H9 (cell line): ENCODE results near the gene EFCAB6. TPM values are rescaled to one million over a fixed set of nuclear protein-coding genes. Genes with fewer than 3 reads are reported as not detected.

ENCODE experiments used
- DNase-seq: peaks from one replicate; pipeline ENCODE4 v3.0.0-alpha.2; 2017
- H2AFZ ChIP-seq: one replicate; pipeline ENCODE4 v1.6.1; 2013; ENCODE audit warnings: mild to moderate bottlenecking, low read length, control low read depth, moderate library complexity
- H2AK5ac ChIP-seq: 2 replicates; pipeline ENCODE4 v1.6.1; 2013; ENCODE audit warnings: low read length, control low read depth, mixed read lengths; ENCODE audit not compliant: insufficient read length
- H2BK120ac ChIP-seq: one replicate; pipeline ENCODE4 v1.6.1; 2013; ENCODE audit warnings: low read depth, mild to moderate bottlenecking, low read length, control low read depth, inconsistent platforms; ENCODE audit not compliant: poor library complexity, severe bottlenecking
- H2BK12ac ChIP-seq: 2 replicates; pipeline ENCODE4 v1.6.1; 2013; ENCODE audit warnings: low read length, control low read depth, mixed read lengths, low read depth; ENCODE audit not compliant: insufficient read length
- H2BK15ac ChIP-seq: 2 replicates; pipeline ENCODE4 v1.6.1; 2013; ENCODE audit warnings: low read depth, low read length, control low read depth
- H2BK20ac ChIP-seq: one replicate; pipeline ENCODE4 v1.6.1; 2013; ENCODE audit warnings: low read depth, mild to moderate bottlenecking, low read length, control low read depth, inconsistent platforms; ENCODE audit not compliant: poor library complexity, severe bottlenecking
- H2BK5ac ChIP-seq: 2 replicates; pipeline ENCODE4 v1.6.1; 2013; ENCODE audit warnings: low read length, control low read depth, mixed read lengths; ENCODE audit not compliant: insufficient read length
- H3K14ac ChIP-seq: 2 replicates; pipeline ENCODE4 v1.6.1; 2013; ENCODE audit warnings: low read length, control low read depth; ENCODE audit not compliant: insufficient read depth
- H3K18ac ChIP-seq: 2 replicates; pipeline ENCODE4 v1.6.1; 2013; ENCODE audit warnings: low read depth, mild to moderate bottlenecking, mixed read lengths, low read length, control low read depth; ENCODE audit not compliant: insufficient read length
- H3K23ac ChIP-seq: 2 replicates; pipeline ENCODE4 v1.6.1; 2013; ENCODE audit warnings: low read length, control low read depth, mixed read lengths, low read depth; ENCODE audit not compliant: insufficient read length
- H3K23me2 ChIP-seq: 2 replicates; pipeline ENCODE4 v1.6.1; 2013; ENCODE audit warnings: low read depth, mild to moderate bottlenecking, mixed read lengths, low read length, control low read depth; ENCODE audit not compliant: insufficient read length, poor library complexity, severe bottlenecking
- H3K27ac ChIP-seq: 2 replicates; pipeline ENCODE4 v1.5.1; 2013; ENCODE audit warnings: low read length, control low read depth, mixed read lengths, low read depth; ENCODE audit not compliant: insufficient read length
- H3K27me3 ChIP-seq: 2 replicates; pipeline ENCODE4 v1.6.1; 2013; ENCODE audit warnings: low read length, control low read depth, inconsistent platforms; ENCODE audit not compliant: insufficient read depth
- H3K4ac ChIP-seq: 2 replicates; pipeline ENCODE4 v1.6.1; 2013; ENCODE audit warnings: low read depth, mild to moderate bottlenecking, control low read depth, inconsistent platforms, low read length, moderate library complexity
- H3K4me1 ChIP-seq: 2 replicates; pipeline ENCODE4 v1.6.1; 2013; ENCODE audit warnings: low read length, control low read depth, inconsistent platforms; ENCODE audit not compliant: insufficient read depth
- H3K4me2 ChIP-seq: 2 replicates; pipeline ENCODE4 v1.6.1; 2013; ENCODE audit warnings: low read length, control low read depth, mixed read lengths; ENCODE audit not compliant: insufficient read length, insufficient read depth
- H3K56ac ChIP-seq: 2 replicates; pipeline ENCODE4 v1.6.1; 2013; ENCODE audit warnings: low read depth, mild to moderate bottlenecking, mixed read lengths, low read length, control low read depth; ENCODE audit not compliant: insufficient read length
- H3K79me1 ChIP-seq: 2 replicates; pipeline ENCODE4 v1.6.1; 2013; ENCODE audit warnings: low read depth, mild to moderate bottlenecking, moderate library complexity, low read length, control low read depth, inconsistent platforms; ENCODE audit not compliant: insufficient read depth, poor library complexity, severe bottlenecking
- H3K79me2 ChIP-seq: 2 replicates; pipeline ENCODE4 v1.6.1; 2013; ENCODE audit warnings: low read length, control low read depth, inconsistent platforms; ENCODE audit not compliant: insufficient read depth
- H3K9ac ChIP-seq: 2 replicates; pipeline ENCODE4 v1.6.1; 2013; ENCODE audit warnings: low read length, control low read depth, mixed read lengths; ENCODE audit not compliant: insufficient read length; ENCODE audit errors: extremely low read depth
- H3K9me3 ChIP-seq: one replicate; pipeline ENCODE4 v1.6.1; 2013; ENCODE audit warnings: low read depth, low read length, inconsistent platforms; ENCODE audit not compliant: control insufficient read depth
- H3T11ph ChIP-seq: one replicate; pipeline ENCODE4 v1.6.1; 2013; ENCODE audit warnings: mild to moderate bottlenecking, low read length, control low read depth, inconsistent platforms
- H4K20me1 ChIP-seq: one replicate; pipeline ENCODE4 v1.6.1; 2013; ENCODE audit not compliant: control insufficient read depth, insufficient read length, insufficient read depth
- H4K5ac ChIP-seq: 2 replicates; pipeline ENCODE4 v1.6.1; 2013; ENCODE audit warnings: low read depth, mild to moderate bottlenecking, mixed read lengths, low read length, control low read depth; ENCODE audit not compliant: insufficient read length
- H4K8ac ChIP-seq: replicated peaks from 2 replicates; pipeline ENCODE4 v1.6.1; 2013; ENCODE audit warnings: low read length, control low read depth, mixed read lengths, low read depth; ENCODE audit not compliant: insufficient read length
- H4K91ac ChIP-seq: 2 replicates; pipeline ENCODE4 v1.6.1; 2013; ENCODE audit warnings: low read depth, mild to moderate bottlenecking, moderate library complexity, mixed read lengths, low read length, control low read depth; ENCODE audit not compliant: insufficient read length
- H3K27ac Mint-ChIP-seq, 3 experiments: 2 replicates in 2 of 3; 3 replicates in 1 of 3; pipeline ENCODE4 v1.8.0; 2020 to 2021; ENCODE audit warnings: mixed read lengths in 3 of 3, mild to moderate bottlenecking in 1 of 3, moderate library complexity in 1 of 3
- H3K27me3 Mint-ChIP-seq: 2 replicates; pipeline ENCODE4 v1.8.0; 2021; ENCODE audit warnings: low read depth, mild to moderate bottlenecking, moderate library complexity, mixed read lengths
- H3K36me3 Mint-ChIP-seq, 3 experiments: 2 replicates in 2 of 3; 3 replicates in 1 of 3; pipeline ENCODE4 v1.8.0; 2020 to 2021; ENCODE audit warnings: low read depth in 3 of 3, mixed read lengths in 3 of 3; ENCODE audit not compliant: insufficient read depth in 1 of 3
- H3K4me1 Mint-ChIP-seq, 2 experiments: 2 replicates each; pipeline ENCODE4 v1.8.0; 2020; ENCODE audit warnings: mixed read lengths in 2 of 2
- H3K4me3 Mint-ChIP-seq, 2 experiments: 2 replicates in 1 of 2; 3 replicates in 1 of 2; pipeline ENCODE4 v1.8.0; 2020 to 2021; ENCODE audit warnings: mild to moderate bottlenecking in 2 of 2, mixed read lengths in 2 of 2, moderate library complexity in 1 of 2
- H3K9me3 Mint-ChIP-seq, 2 experiments: 2 replicates in 1 of 2; 3 replicates in 1 of 2; pipeline ENCODE4 v1.8.0; 2020; ENCODE audit warnings: mild to moderate bottlenecking in 2 of 2, mixed read lengths in 2 of 2, moderate library complexity in 1 of 2
- WGBS: extraction: QIAGEN DNeasy Blood & Tissue Kit; methylation state at CpG from one replicate; pipeline ENCODE4 v1.1.7; 2013; ENCODE audit warnings: missing lambda C conversion rate, low lambda C conversion rate, mixed read lengths; ENCODE audit not compliant: insufficient read length; ENCODE audit errors: extremely low coverage; 5-methylcytosine and 5-hydroxymethylcytosine counted together
- total RNA-seq: library from RNA; stranded (reverse); gene quantifications from 2 replicates; pipeline ENCODE4 v1.2.1, GENCODE V29; 2021
- TF ChIP-seq, protein P1 (sequence below): fragments of 200-600 bp; sonication (generic); conservative IDR thresholded peaks from 3 replicates; pipeline ENCODE4 v1.8.0; 2021; ENCODE audit warnings: antibody characterized with exemption, mild to moderate bottlenecking

Gene EFCAB6
- total RNA-seq, 1 experiment from 2014 or later: 0.31 TPM

GRCh38 chr22:43566561-43567332, 245.4 kb downstream of the EFCAB6 start:
- no peak overlapping the region for H3T11ph ChIP-seq
- WGBS: 100% methylated on average over 2 of the region's 9 CpGs

More at GRCh38 chr22:43566561-43567332, 245.4 kb downstream of the EFCAB6 start:
- Histone ChIP-seq H2AK5ac (no peak overlapping the region), H4K8ac (no peak overlapping the region), H3K9me3 (no peaks in the 10 kb centered on the region), H3K27ac (no peak overlapping the region), H3K14ac (no peak overlapping the region), H2BK20ac (no peak overlapping the region), H4K20me1 (no peaks in the 10 kb centered on the region), H3K4me2 (no peak overlapping the region), H2AFZ (no peak overlapping the region), H3K79me2 (no peaks in the 10 kb centered on the region), H3K4ac (no peak overlapping the region), H4K91ac (no peak overlapping the region), H2BK15ac (no peak overlapping the region), H3K27me3 (no peaks in the 10 kb centered on the region), H4K5ac (no peak overlapping the region), H3K9ac (no peak overlapping the region), H3K56ac (no peak overlapping the region), H3K4me1 (peaks cover under 1% of the 10 kb centered on the region; the same call in 1 of the 2 replicates), H3K23ac (no peak overlapping the region), H2BK120ac (no peak overlapping the region), H2BK12ac (no peak overlapping the region), H2BK5ac (no peak overlapping the region), H3K79me1 (no peaks in the 10 kb centered on the region), H3K23me2 (no peaks in the 10 kb centered on the region), H3K18ac (no peak overlapping the region)
- peak; percentile 30 for DNase-seq
- no peak overlapping the region for H3K4me3 Mint-ChIP-seq
- H3K27ac Mint-ChIP-seq: no peak overlapping the region
- no peaks in the 10 kb centered on the region for H3K36me3 Mint-ChIP-seq
- peaks cover 15 to 19% of the 10 kb centered on the region in 2 experiments for H3K4me1 Mint-ChIP-seq
- TF ChIP-seq, protein P1, sequence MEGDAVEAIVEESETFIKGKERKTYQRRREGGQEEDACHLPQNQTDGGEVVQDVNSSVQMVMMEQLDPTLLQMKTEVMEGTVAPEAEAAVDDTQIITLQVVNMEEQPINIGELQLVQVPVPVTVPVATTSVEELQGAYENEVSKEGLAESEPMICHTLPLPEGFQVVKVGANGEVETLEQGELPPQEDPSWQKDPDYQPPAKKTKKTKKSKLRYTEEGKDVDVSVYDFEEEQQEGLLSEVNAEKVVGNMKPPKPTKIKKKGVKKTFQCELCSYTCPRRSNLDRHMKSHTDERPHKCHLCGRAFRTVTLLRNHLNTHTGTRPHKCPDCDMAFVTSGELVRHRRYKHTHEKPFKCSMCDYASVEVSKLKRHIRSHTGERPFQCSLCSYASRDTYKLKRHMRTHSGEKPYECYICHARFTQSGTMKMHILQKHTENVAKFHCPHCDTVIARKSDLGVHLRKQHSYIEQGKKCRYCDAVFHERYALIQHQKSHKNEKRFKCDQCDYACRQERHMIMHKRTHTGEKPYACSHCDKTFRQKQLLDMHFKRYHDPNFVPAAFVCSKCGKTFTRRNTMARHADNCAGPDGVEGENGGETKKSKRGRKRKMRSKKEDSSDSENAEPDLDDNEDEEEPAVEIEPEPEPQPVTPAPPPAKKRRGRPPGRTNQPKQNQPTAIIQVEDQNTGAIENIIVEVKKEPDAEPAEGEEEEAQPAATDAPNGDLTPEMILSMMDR: 0 out of 3 replicates have a peak, but pooled peaks have one; percentile 22
- H3K9me3 Mint-ChIP-seq: no peaks in the 10 kb centered on the region; a peak in 1 of 5 replicates
- no peaks in the 10 kb centered on the region; the same call in 1 of the 2 replicates for H3K27me3 Mint-ChIP-seq
